Measurements from ENCODE around the gene GRB7. TPM values are rescaled to one million over a fixed set of nuclear protein-coding genes. Genes with fewer than 3 reads are reported as not detected.

The GRB7 gene
- total RNA-seq (19.0 and 22.8 TPM in 2 replicates), polyA plus RNA-seq (29.4 and 29.7 TPM in 2 replicates)

DNA sequence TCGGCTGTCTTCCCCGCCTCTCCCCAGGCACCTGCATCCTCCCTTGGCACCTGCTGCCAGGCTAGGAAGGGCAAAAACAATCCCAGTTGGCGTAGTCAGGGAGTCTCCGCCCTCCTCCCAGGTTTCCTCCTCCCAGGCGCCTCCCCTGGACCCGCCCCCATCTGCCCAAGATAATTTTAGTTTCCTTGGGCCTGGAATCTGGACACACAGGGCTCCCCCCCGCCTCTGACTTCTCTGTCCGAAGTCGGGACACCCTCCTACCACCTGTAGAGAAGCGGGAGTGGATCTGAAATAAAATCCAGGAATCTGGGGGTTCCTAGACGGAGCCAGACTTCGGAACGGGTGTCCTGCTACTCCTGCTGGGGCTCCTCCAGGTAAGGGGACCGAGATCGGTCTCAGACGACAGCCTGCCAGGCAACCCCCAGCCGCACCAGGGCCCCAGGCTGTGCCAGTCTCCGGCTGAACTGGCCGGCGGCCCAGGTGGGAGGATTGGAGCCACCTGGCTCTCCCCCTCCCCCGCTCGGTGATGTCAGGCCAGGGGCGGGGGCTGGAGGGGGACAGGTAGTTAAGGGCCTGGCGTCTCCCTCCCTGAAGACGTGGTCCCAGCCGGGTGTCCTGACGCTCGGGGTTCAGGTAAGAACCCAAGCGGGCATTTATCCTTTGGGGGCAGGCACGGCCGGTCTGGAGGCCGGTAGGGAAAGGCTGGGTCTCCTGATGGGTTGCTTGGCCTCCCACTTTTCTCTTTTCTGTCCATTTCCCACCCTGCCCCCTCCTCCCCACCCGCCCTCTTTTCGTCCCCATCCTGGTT lies at the start of gene GRB7:
GRB7 (plus strand) TSS at position 179 of the 808 bp plus-strand sequence. CDS start 4,364 bp downstream, outside the sequence.
- peak within 1 kb of the TSS; percentile 93 for H3K4me2 ChIP-seq
- H3K4me3 ChIP-seq = peak within 1 kb of the TSS; percentile 83
- H3K9me2 ChIP-seq (replicated peaks; ENCODE audit: insufficient read depth) = no peaks in the 10 kb centered on the region
- H3K9me3 ChIP-seq (ENCODE audit: low read depth) = no peaks in the 10 kb centered on the region
- TF ChIP-seq CTCF (IDR thresholded peaks at IDR 0.05; ENCODE audit: poor library complexity) (no peak), EZH2 (IDR thresholded peaks at IDR 0.05; ENCODE audit: borderline replicate concordance) (no peak), EZH2phosphoT487 (IDR thresholded peaks at IDR 0.05; ENCODE audit: low read depth, severe bottlenecking, unreplicated experiment) (no peak)
- DNase-seq (ENCODE audit: low spot score) = peak; percentile 85
- no peaks in the 10 kb centered on the region for H3K27me3 ChIP-seq
- H3K27ac ChIP-seq = peak within 1 kb of the TSS; percentile 99
- H3K36me3 ChIP-seq (replicated peaks; ENCODE audit: insufficient read depth, low read depth) = no peaks in the 10 kb centered on the region
- peaks cover 38% of the 10 kb centered on the region for H3K4me1 ChIP-seq (ENCODE audit: insufficient read depth)
- peaks cover 5% of the 10 kb centered on the region for H4K20me1 ChIP-seq (ENCODE audit: insufficient read depth, poor library complexity, severe bottlenecking)
- peak within 1 kb of the TSS; percentile 36 for H2AFZ ChIP-seq
- WGBS (ENCODE audit: low lambda C conversion rate, missing lambda C conversion rate) = 8% methylated on average over 25 of the region's 34 CpGs
- H3K79me2 ChIP-seq = peaks cover 23% of the 10 kb centered on the region

- H3K4me2 ChIP-seq = peak overlapping the region; percentile 86
- H2AFZ ChIP-seq = peak overlapping the region; percentile 95
- H4K20me1 ChIP-seq (ENCODE audit: insufficient read depth, poor library complexity, severe bottlenecking) = no peaks in the 10 kb centered on the region
- H3K27me3 ChIP-seq = no peaks in the 10 kb centered on the region
- peak overlapping the region; percentile 46 for H3K4me3 ChIP-seq
- H3K27ac ChIP-seq = peak overlapping the region; percentile 85
- DNase-seq (ENCODE audit: low spot score) = no peak
- no peak for TF ChIP-seq CTCF (IDR thresholded peaks at IDR 0.05; ENCODE audit: poor library complexity)
- TF ChIP-seq EZH2phosphoT487 (IDR thresholded peaks at IDR 0.05; ENCODE audit: low read depth, severe bottlenecking, unreplicated experiment) = no peak
- no peak for TF ChIP-seq EZH2 (IDR thresholded peaks at IDR 0.05; ENCODE audit: borderline replicate concordance)
- H3K79me2 ChIP-seq = no peaks in the 10 kb centered on the region
- H3K36me3 ChIP-seq (replicated peaks; ENCODE audit: insufficient read depth, low read depth) = no peaks in the 10 kb centered on the region
- peaks cover 16% of the 10 kb centered on the region for H3K4me1 ChIP-seq (ENCODE audit: insufficient read depth)
- H3K9me3 ChIP-seq (ENCODE audit: low read depth) = no peaks in the 10 kb centered on the region
- H3K9me2 ChIP-seq (replicated peaks; ENCODE audit: insufficient read depth) = no peaks in the 10 kb centered on the region
- WGBS (ENCODE audit: low lambda C conversion rate, missing lambda C conversion rate) = 15% methylated on average over 6 of the region's 6 CpGs
Observed at GRCh38 chr17:39688475-39688835, 49.3 kb upstream of the GRB7 start.

- Histone ChIP-seq H3K4me1 (ENCODE audit: insufficient read depth) (peaks cover 16% of the 10 kb centered on the region), H3K27ac (peak overlapping the region; percentile 85), H3K9me2 (replicated peaks; ENCODE audit: insufficient read depth) (no peaks in the 10 kb centered on the region), H4K20me1 (ENCODE audit: insufficient read depth, poor library complexity, severe bottlenecking) (no peaks in the 10 kb centered on the region), H2AFZ (peak overlapping the region; percentile 95), H3K36me3 (replicated peaks; ENCODE audit: insufficient read depth, low read depth) (no peaks in the 10 kb centered on the region), H3K4me3 (peak overlapping the region; percentile 46), H3K9me3 (ENCODE audit: low read depth) (no peaks in the 10 kb centered on the region), H3K4me2 (peak overlapping the region; percentile 86), H3K27me3 (no peaks in the 10 kb centered on the region), H3K79me2 (no peaks in the 10 kb centered on the region)
- TF ChIP-seq EZH2phosphoT487 (IDR thresholded peaks at IDR 0.05; ENCODE audit: low read depth, severe bottlenecking, unreplicated experiment) = no peak
- no peak for TF ChIP-seq EZH2 (IDR thresholded peaks at IDR 0.05; ENCODE audit: borderline replicate concordance)
- no peak for TF ChIP-seq CTCF (IDR thresholded peaks at IDR 0.05; ENCODE audit: poor library complexity)
- no peak for DNase-seq (ENCODE audit: low spot score)
- WGBS (ENCODE audit: low lambda C conversion rate, missing lambda C conversion rate) = 17% methylated on average over 3 of the region's 3 CpGs
Observed at GRCh38 chr17:39688945-39689344, 48.8 kb upstream of the GRB7 start.

All from hepatocyte (in vitro differentiated cells).